Measurements from ENCODE around the gene HOXB9. TPM values are rescaled to one million over a fixed set of nuclear protein-coding genes. Genes with fewer than 3 reads are reported as not detected.
A peak's percentile ranks its signal among the peaks of the same experiment; 100 is the strongest.

The HOXB9 gene
- total RNA-seq, 1 experiment from 2014 or later: 27.8 TPM

- no peak for DNase-seq
Measured at GRCh38 chr17:48579760-48580554, 46.2 kb downstream of the HOXB9 start.

DNA sequence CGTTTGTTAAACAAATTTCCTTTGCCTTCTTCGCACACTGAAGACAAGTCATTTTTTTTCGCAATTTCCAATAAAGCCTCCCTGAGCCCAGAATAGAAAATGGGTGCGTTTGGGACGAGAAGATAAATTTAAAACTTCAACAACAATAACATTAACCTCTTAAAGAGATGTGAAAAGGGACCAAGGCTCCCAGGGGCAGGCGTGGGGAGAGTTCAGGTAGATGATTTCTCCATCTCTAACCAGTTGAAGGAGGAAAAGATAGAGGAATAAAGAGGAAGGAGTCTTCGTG is 46.7 kb downstream of the HOXB9 start:
- Mint-ChIP-seq H3K27ac (ENCODE audit: unreplicated experiment) (peak overlapping the region; percentile 95), H3K9me3 (ENCODE audit: low read depth, unreplicated experiment) (no peaks in the 10 kb centered on the region), H3K36me3 (ENCODE audit: insufficient read depth, unreplicated experiment) (peaks cover 96% of the 10 kb centered on the region), H3K4me3 (ENCODE audit: low read depth, unreplicated experiment) (no peak overlapping the region), H3K27me3 (ENCODE audit: unreplicated experiment) (peaks cover 33% of the 10 kb centered on the region), H3K4me1 (ENCODE audit: low read depth, unreplicated experiment) (peaks cover 50% of the 10 kb centered on the region)
- no TSS peak for BruUV-seq (replicated peaks)
- DNase-seq: no peak
- no peak for TF ChIP-seq CTCF (IDR thresholded peaks at IDR 0.05; ENCODE audit: unreplicated experiment)
- intact Hi-C loops (cut with micrococcal nuclease; ENCODE audit: unreplicated experiment): loop anchor here (5.0 kb wide), 2 partner anchors 37 to 287 kb away; no protein-coding TSS in a partner anchor
- CTCF ChIA-PET: interaction anchor here (0.7 to 1.5 kb wide), 4 partner anchors 13 to 147 kb away, joined by 3 to 8 read pairs (median 4); no protein-coding TSS in a partner anchor

More at GRCh38 chr17:48579760-48580554, 46.2 kb downstream of the HOXB9 start:
- no TSS peak for BruUV-seq (replicated peaks)
- Mint-ChIP-seq H3K4me3 (ENCODE audit: low read depth, unreplicated experiment) (no peak overlapping the region), H3K4me1 (ENCODE audit: low read depth, unreplicated experiment) (peaks cover 53% of the 10 kb centered on the region), H3K27me3 (ENCODE audit: unreplicated experiment) (peaks cover 36% of the 10 kb centered on the region), H3K27ac (ENCODE audit: unreplicated experiment) (peak overlapping the region; percentile 95), H3K36me3 (ENCODE audit: insufficient read depth, unreplicated experiment) (peaks cover 96% of the 10 kb centered on the region), H3K9me3 (ENCODE audit: low read depth, unreplicated experiment) (no peaks in the 10 kb centered on the region)
- CTCF ChIA-PET: interaction anchor here (0.6 to 0.7 kb wide), 4 partner anchors 8 to 147 kb away, joined by 3 to 8 read pairs (median 4); no protein-coding TSS in a partner anchor
- TF ChIP-seq CTCF (IDR thresholded peaks at IDR 0.05; ENCODE audit: unreplicated experiment): no peak
- intact Hi-C loops (cut with micrococcal nuclease; ENCODE audit: unreplicated experiment): loop anchor here (5.0 kb wide), 2 partner anchors 38 to 288 kb away; no protein-coding TSS in a partner anchor

DNA sequence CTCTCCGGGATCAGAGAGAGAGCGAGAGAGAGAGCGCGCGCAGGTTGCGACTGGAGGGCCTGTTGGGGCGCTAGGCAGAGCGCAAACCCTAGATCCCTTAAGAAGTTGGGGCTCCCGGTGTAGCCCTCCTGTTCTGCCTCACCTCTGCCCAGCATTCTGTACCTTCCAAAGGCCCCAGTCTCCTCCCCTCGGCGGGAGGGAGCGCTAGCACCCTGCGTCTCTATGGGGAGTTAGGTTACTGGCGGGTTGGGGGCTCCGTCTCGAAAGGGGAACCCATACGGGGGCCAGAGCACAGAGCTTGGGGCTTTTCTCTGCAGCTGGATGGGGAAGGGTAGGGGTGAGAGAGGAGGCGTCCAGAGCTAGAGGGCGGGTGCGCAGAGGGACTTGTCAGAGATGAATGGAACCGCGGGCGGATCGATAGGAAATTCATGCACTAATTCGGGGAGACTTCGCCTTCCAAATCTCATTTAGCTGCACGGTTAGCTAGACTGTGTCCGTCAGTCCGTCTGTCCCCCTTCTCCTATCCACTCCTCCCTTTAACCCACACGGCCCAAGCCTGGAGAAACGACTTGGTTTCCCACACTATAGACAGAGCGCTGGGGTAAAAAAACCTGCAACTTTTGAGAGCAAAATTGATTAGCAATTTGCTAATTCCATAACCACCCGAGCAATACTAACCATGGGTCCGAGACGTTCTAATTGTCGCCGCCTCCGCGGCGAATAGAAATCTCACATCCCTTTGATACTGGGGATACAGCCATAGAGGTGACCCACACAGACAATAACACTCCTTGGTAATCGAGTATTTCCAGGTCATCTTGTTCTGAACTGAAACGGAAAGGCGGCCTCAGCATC is 47.3 kb downstream of the HOXB9 start:
- H3K27ac Mint-ChIP-seq (ENCODE audit: unreplicated experiment): peak overlapping the region; percentile 95

More for the DNA sequence above, 47.3 kb downstream of the HOXB9 start:
- TSS peak; percentile 46 for BruUV-seq (replicated peaks)
- intact Hi-C loops (cut with micrococcal nuclease; ENCODE audit: unreplicated experiment): loop anchor here (5.0 kb wide), 2 partner anchors 37 to 287 kb away; no protein-coding TSS in a partner anchor
- Mint-ChIP-seq H3K4me1 (ENCODE audit: low read depth, unreplicated experiment) (peaks cover 50% of the 10 kb centered on the region), H3K4me3 (ENCODE audit: low read depth, unreplicated experiment) (no peak overlapping the region), H3K36me3 (ENCODE audit: insufficient read depth, unreplicated experiment) (peaks cover 96% of the 10 kb centered on the region), H3K9me3 (ENCODE audit: low read depth, unreplicated experiment) (no peaks in the 10 kb centered on the region), H3K27me3 (ENCODE audit: unreplicated experiment) (peaks cover 28% of the 10 kb centered on the region)
- CTCF ChIA-PET: interaction anchor here (1.0 to 1.5 kb wide), 2 partner anchors 12 to 18 kb away, joined by 4 read pairs; no protein-coding TSS in a partner anchor
- TF ChIP-seq CTCF (IDR thresholded peaks at IDR 0.05; ENCODE audit: unreplicated experiment): no peak
- DNase-seq: no peak

Data from Calu3 (cell line).